ENCODE data around the gene RNF212B.
"Not testable (repeated sequence)": the region's sequence is repeated elsewhere in the genome, so short reads cannot be mapped to it uniquely, and the experiment has no call there.

The RNF212B gene

DNA sequence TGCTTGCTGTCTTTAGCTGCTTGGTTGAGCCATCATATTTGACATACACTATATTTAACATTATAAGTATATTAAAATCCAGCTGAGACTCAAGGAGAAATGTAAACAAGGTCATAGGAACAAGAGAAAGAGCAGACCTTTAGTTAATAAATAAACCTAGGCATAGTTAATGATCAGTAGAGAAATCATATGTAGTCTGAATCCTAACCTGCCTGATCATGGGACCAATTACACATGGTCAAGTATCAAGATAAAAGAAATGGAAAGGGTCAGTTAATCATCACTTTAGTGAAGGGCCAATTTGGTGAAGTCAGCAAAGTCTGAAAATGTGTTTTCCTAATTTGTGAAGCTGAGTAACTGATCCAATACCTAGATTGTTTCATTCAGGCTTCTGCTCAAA, 7.5 kb downstream of the RNF212B start:
- no peak for DNase-seq

DNA sequence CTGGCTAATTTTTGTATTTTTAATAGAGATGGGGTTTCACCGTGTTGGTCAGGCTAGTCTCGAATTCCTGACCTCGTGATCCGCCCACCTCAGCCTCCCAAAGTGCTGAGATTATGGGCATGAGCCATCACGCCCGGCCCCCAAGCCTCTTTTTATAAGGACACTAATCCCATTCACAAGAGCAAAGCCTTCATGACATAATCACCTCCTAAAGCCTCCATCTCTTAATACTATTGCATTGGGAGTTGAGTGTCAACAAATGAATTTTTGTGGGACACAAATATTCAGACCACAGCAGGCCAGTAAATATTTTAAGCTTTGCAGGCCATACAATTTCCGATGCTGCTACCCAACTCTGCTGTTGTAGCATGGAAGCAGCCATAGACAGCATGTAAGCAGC, 10.9 kb downstream of the RNF212B start:
- no peak for DNase-seq

DNA sequence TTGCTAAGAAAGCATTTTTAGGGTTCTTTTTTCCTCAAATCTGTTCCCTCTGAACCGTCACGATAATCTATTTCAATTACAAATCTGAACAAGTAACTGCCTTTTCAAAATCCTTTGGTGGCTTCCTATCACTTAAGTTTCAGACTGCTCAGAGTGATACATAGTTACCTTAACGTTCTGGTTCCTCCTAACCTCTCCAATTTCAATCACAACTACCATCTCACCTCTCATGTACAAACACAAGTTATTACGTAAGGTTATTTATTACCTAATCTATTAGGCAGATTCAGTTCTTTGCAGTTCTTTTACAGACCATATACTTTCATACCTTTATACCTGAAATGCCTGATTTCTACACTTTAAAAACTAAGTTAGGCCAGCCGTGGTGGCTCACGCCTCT, 12.1 kb downstream of the RNF212B start:
- no peak for DNase-seq

DNA sequence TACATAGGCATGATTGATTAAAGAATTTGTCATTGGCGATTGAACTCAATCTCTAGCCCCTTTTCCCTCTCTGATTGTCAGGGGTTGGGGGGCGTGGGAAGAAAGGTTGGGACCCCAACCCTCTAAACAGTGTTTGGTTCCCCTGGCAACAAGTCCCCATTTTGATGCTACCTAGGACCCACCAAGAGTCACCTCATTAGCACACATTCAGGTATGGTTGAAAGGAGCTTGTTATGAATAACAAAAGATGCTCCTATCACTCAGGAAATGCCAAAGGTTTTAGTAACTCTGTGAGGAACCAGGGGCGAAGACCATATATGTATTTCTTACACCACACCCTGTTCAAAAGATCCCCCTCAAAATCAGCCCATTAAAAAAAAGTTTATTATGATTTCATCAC, 14.3 kb downstream of the RNF212B start:
- DNase-seq = no peak

DNA sequence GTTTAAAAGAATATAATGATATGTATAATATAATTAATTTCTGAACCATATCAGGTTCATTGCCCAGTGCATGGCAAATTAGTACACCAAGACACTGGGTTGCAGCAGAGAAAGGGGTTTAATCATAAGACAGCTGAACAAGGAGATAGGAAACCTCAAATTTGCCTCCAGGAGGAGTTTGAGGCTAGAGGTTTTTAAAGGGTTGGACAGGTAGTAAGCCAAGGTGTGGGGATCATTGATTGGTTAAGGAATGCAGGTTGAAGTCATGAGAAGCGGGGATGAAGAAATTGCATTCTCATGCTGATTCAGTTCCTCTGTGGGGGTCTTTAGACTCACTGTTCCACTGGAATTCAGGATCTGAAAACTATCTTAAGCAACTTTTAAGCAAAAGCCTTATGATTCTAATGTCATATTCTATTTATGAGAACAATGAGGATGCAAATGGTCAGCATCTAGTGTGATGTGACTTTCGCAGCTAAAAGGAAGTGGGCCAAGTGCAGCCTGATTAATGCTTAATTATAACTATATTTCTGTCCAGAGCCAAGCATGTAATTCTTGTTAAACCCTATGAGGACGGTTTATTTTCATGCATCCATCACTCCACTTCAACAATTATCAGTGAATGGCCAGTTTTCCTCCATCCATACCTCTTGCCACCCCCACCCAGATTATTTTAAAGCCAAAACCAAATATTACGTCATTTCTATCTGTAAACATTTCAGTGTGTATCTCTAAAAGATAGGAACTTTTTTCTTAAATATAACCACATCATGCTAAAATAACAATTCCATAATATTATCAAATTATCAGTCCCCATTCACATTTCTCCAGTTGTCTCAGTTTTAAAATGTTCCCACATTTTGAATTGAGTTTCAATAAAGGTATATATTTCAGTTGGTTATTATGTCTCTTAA, 14.9 kb downstream of the RNF212B start:
- no peak for DNase-seq

DNA sequence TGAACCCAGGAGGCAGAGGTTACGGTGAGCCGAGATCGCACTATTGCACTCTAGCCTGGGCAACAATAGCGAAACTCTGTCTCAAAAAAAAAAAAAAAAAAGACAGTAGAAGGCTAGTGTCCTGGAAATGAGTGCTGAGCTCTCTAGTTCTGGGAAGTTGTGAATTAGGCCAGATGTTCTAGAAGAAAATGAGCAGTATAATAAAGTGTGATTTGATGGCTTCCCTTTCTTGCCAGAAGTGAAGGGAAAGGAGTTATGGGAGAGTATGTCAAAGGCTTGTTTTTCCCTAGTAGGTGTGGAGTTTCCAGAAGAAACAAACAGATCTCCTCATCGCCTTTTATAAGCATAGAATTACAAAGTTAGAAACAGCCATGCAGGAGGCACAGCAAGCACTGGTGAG, 20.5 kb downstream of the RNF212B start:
- DNase-seq = no peak

DNA sequence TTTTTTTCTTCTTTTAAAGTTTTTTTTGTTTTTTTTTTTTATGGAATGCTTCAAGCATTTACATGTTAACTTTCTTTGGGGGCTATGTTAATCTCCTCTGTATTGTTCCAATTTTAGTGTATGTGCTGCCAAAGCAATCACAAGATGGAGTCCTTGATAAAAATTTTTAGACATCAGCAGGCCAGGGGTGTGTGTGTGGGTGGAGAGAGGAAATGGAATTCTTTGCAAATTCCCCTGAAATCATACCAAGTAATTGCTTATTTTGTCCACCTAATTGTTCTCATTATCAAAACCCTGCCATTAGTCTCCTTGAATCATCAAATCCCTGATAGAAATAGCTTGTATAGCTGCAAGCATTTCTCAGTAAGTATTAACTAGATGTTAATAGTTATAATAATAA, 21.7 kb downstream of the RNF212B start:
- DNase-seq = no peak

DNA sequence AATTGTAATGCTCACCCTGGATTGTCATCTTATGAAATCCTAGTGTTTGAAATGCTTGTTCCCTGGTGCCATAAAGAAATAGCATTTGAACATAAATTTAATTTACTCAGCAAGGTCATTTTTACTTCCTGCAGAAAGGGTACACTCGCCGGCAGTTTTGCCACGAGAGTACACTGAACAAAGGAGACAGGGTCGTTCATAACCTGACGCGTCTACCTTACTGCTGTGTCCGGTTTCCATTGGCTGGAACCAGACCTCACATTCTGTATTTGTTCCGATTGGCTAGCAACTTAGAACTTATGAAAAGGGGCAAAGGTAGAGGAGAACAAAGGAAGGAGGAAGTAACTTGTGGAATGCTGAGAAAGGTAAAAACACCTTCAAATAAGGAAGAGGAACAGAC, 23.1 kb downstream of the RNF212B start:
- DNase-seq = not testable (repeated sequence)

DNA sequence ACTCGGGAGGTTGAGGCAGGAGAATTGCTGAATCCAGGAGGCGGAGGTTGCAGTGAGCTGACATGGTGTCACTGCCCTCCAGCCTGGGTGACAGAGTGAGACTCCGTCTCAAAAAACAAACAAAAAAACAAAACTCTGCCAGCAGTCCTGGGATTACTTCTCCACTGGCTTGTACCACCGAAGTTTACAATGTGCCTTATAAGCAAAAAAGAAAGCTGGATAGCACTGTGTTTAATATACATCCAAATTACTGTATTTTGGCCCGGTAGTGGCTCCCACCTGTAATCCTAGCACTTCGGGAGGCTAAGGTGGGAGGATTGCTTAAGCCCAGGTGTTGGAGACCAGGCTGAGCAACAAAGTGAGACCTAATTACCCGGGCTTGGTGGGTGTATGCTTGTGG, 31.5 kb downstream of the RNF212B start:
- no peak for DNase-seq

DNA sequence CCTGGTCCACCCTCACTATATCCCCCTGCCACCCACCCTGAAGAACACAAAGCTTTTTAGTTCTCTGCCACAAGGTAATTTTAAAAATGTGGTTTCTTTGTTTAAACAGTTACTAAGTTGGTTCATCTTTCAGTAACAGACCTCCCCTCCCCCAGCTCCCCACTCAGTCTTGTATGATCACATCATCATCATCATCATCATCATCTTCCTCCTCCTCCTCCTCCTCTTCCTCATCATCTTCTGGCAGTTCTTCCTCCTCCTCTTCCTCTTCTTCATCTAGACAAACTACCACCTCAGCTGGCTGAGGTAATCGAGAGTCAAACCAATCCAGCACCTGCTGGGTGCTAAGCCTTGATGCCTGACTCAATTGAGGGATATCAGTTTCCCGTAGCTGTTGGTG, 37.7 kb downstream of the RNF212B start:
- DNase-seq = no peak

DNA sequence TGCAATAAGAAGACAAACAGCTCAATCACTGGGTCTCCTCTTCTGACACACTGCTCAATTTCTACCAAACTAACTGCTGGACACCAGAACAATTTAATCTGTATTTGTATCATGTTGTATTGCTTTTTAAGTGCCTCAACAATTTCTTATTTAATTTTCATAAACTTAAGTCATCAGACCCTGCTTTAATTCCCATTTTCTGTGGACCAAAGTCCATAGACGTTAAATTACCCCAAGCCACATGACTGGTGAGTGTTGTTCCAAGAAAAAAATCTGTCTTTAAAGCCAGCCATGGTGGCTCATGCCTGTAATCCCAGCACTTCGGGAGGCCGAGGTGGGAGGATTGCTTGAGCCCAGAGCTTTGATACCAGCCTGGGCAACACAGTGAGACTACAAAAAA, 39.5 kb downstream of the RNF212B start:
- DNase-seq = no peak

DNA sequence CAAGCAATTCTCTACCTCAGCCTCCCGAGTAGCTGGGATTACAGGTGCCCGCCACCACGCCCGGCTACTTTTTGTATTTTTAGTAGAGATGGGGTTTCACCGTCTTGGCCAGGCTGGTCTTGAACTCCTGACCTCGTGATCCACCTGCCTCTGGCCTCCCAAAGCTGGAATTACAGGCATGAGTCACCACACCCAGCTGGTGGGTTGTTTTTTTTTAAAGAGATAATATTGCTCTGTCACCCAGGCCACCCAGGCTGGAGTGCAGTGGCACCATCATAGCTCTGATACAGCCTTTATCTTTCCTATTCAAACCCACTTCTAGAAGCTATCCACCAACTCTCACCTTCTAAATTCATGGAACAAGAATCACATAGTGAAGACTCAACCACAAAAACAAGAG, 40.2 kb downstream of the RNF212B start:
- not testable (repeated sequence) for DNase-seq

DNA sequence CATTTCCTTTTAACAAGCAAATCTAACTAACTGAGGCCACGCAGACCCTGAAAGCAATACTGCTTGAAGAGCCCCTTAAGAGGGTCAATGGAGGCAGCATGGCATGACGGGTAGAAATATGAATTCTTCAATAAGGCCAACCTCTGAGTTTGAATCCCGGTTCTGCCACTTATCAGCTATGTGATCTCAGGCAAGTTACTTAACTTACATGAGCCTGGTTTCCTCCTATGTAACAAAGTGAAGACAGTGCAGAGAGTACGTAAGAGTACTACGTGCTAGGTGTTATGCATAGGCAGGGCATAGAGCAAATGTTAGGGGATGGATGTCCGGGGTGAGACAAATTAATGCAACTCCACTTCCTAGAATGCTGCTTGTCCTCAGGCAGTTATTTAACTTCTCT, 43.5 kb downstream of the RNF212B start:
- DNase-seq = no peak

DNA sequence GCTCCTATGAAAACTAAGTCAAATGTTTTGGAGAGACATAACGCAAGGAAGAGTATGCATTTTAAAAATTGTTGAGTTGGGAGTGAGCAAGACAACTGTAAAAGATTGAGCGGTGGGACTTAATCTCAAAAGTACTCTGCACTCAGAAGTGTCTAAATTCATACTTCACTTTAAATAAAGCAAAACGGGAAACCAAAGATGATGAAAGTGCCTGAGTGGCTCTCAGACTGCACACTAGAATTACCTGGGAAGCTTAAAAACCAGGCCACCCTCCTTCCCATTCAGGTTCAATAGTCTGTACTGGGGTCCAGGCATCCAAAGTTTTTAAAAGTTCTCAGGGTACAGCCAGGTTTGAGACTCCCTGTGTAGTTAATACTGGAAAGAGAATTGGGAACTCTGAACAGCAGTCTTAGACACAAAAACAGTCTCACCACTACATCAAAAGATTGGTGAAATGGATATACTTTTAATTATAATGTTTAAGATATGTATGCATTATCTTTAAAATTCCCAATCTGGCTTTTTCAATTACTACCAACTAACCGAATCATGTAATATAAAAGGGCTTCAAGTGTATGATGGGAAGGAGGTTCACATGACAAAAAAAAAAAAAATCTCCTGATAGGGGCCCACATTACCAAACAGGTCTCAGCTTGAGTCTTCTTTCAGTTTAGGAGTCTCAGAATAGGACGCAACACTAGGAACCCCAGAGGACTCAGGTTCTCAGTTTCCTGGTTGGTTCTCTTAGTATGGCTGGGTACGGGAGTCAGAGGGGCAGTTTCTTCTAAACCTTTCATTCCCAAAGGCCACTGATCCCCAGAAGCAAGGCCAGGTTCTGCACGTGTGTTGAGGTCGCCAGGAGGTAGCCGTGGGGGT, 47.2 kb downstream of the RNF212B start:
- DNase-seq = peak in 1 of 5 experiments; percentile 41

DNA sequence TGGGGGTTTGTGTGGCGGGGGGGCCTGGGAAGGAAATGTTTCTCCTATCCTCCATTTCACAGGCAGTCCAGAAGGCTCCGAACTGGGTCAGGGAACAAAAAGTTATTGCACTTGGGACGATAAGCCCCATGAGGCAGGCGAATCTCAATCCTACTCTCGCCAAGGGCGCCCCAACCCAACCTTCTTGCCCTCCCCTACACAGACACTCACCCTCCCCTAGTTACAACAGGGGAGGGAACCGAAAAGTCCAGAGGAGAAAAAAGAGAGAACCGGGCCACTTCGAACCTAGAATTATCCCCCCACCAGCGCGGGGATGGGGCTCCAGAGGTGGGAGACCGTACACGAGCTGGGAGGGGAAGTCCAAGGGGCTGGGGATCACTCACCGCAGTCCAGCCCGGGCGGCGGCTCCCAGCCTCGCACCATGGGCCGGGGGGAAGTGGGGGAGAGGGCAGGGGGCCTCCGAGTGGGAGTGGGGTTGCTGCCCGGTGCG, 47.8 kb downstream of the RNF212B start:
- DNase-seq = peak in 1 of 5 experiments; percentile 36

DNA sequence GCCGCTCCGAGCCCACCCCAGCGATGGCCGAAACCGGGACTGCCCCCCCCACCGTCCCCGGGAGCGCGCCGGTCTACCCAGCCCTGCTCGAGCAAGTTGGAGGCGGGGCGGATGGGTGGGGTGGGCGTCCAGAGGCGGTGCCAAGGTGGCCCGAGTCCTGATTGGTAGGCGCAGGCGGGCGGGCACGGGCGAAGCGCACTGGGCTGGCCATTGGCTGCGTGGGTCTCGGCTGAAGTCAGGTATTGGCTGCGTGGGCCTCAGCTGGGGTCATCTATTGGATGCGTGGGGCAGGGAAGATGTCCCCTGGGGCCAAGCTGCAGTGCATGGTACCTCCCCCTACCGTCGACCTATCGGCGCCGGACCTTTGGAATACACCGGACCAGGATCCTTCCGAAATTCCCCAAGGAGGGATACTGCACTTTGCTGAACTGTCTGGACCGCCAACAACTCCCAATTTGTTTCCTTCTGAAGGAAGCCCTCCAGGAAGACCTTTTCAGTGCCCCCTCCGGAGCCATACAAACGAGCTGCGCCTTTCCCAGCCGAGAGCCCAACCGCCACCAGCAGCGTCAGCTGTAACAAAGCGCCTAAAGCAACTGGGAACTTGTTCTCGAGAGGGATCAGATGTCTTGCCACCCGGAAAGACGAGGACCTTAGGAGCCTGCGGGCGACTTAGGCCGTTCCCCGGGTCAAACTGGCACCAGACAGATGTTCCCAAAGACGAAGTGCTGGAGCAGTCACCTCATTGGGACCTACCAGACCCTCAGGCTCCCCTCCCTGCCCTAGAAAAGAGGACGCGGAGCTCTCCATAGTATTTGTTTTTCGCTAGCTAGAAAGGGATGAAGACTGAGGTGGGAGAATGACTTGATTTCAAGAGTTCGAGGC, 48.5 kb downstream of the RNF212B start, which contains the start of gene HOMEZ:
HOMEZ (minus strand) TSS at position 113 of the 882 bp plus-strand sequence. CDS start 180 bp downstream, outside the sequence.
- DNase-seq = peak; percentile 93 to 98 (median 96)

DNA sequence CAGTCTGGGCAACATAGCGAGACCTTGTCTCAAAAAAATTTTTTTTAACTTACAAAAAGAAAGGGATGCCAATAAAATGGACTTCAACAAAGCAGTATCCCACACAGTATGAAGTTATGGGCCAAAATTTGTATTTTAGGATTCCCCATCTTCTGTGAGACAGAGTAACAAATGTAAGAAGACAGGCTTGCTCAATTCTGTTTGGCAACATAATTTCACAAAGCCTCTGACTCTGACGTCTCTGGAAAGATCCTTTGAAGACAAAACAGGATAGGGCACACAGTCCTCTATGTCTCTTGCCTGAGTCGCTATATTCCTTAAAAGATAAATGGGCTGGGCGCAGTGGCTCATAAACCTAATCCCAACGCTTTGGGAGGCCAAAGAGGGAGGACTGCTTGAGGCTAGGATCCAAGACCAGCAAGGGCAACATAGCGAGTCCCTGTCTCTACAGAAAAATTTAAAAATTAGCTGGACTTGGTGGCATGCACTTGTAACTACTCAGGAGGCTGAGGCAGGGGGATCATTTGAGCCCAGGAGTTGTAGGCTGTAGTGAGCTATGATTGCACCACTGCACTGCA, 49.3 kb downstream of the RNF212B start:
- no peak for DNase-seq

DNA sequence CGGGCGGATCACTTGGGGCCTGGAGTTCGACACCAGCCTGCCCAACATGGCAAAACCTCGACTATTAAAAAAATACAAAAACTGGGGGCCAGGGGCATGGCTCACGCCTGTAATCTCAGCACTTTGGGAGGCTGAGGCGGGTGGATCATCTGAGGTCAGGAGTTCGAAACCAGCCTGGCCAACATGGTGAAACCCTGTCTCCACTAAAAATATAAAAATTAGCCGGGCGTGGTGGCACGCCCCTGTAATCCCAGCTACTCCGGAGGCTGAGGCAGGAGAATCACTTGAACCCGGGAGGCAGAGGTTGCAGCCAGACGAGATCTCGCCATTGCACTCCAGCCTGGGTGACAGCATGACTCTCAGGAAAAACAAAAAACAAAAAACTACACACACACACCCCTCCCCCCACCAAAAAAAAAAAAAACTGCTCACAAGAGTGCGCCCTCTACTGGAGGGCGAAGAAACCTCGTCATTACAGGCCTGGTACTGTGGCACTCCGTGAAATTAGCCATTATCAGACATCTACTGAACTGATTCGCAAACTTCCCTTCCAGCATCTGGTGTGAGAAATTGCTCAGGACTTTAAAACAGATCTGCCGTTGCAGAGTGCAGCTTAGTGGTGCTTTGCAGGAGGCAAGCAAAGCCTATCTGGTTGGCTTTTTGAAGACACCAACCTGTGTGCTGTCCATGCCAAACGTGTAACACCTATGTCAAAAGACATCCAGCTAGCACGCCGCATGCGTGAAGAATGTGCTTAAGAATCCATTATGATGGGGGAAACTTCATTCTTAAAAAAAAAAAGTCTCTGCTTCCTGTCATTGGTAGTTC, 57.2 kb downstream of the RNF212B start:
- peak in 4 of 5 experiments; percentile 26 to 82 (median 48) for DNase-seq

DNA sequence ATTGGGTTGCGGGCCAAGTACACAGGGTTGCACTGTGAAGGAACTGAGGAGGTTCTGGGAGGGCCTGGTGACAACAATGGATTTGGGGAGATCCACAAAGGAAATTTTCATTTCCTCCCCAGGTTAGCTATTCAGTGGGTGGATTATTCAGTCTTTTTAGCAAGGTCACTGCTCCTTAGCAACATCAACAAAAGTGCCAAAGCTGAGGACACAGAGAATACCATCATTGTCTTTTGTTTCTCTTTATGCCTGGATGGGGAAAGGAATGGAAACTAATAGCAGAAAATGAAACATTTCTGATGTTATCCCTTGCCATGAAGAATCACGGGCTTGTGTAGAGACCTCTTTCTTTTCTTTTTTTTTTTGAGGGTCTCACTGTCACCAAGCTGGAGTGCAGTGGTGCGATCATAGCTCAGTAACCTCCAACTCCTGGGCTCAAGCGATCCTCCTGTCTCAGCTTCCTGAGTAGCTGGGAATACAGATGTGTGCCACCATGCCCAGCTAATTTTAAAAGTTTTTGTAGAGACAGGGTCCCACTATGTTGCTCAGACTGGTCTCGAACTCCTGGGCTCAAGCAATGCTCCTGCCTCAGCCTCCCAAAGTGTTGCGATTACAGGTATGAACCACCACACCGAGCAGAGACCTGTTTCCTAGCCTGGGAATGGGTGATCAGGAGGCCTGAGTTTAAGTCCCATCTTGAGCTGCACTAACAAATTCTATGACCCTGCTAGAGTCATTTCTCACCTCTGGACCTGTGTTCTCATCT, 58.5 kb downstream of the RNF212B start:
- DNase-seq = no peak

DNA sequence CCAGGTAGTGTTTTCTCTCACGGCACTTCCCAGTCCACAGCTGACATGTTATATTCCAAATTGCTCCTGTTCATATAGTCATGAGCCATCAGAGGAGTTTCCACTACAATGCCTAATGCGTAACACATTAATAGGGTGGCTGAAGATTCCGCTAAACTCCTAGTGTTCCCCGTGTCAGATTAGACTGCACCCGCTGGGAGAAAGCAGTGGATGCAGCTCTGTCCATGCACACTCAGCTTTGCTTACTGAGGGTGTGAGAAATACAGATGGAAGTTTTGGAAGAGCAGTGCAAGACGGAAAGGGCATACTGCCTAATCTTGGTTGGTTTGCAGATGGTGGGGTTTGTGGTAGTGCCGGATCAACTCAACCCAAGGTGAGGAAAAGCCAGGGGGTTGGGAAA, 59.4 kb downstream of the RNF212B start:
- DNase-seq = no peak
